SK-N-DZ (cell line): ENCODE results near the gene ANKMY1.

Experiments
- DNase-seq: peaks from one replicate; pipeline ENCODE4 v3.0.0-alpha.2; 2015; ENCODE audit warnings: low spot score

Gene ANKMY1

DNA sequence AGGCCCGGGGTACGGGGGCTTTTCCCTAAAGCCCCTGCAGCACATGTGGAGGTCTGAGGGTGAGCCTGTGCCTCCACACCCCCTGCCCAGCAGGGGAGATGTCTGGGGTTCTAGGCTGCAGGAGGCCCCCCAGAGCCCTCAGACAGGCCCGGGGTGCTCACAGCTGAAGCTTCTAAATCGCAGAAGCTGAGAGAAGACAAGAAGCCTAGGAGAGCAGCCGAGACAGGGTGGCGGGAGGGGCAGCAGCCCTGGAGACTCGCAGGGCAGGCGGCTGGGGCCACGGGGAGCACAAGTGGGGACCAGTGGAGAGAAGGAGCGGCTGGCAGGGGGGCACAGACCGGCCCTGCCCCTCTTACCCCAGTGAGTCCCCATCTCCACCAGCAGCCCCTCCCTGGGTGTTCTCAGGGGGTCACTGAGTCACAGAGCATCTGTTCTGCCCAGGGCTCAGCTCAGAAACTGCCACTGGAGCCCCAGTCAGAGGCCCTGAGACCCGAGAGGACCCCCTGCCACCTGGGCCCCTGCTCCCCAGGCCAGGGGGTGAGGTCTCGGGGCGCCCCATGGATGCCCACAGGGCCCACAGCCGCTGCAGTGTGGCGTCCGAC, 96.2 kb downstream of the ANKMY1 start:
- DNase-seq: no peak

DNA sequence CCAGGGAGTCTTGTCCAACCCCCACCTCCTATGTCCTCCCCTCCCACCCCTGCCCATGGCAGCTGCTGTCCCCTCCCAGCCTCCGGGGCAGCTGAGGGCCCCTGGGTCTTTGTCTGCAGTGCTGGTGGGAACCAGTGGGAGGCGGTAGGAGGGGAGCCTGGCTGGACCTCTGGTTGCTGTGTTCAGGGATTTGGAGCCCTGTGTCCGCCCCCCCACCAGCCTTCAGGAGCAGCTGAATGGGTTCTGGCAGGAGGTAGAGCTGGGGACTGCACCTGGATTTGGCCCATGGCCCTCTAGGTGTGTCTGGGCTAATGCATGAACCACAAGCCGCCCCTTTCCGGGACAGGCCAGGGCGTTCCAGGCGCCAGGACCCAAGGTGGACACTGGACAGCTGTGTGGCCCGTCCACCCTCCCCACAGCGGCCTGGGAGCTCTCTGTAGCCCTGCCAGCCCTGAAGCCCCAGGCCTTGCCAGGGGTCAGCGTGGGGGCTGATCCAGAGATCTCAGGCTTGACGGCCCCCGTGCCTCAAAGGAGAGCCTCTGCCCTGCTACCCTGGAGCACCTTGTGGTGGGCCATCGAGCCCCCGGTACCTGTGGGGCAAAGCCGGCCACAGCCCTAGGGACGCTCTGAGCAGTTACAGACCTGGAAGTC, 96.9 kb downstream of the ANKMY1 start:
- no peak for DNase-seq

DNA sequence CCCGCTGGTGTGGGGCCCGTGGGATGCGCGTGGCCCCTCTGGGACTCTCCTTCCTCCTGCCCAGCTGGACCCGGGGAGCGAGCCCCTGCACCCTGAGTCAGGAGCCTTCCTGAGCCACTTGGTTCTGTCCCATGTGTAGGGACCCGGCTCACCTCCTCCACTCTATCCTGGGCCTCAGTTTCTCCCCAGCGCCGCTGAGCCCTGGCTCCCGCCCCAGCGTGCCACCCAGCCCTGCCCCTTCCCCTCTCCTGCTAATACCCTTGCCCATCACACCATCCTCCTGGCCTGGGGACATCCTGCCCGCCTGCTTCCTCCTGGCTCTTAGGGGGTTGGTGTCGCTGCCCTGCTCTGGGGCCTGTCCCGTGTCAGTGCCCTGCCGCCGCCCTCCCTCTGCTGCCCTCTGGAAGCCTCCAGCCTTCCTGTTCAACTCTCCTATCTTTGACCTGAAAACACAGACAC, 97.5 kb downstream of the ANKMY1 start:
- no peak for DNase-seq

DNA sequence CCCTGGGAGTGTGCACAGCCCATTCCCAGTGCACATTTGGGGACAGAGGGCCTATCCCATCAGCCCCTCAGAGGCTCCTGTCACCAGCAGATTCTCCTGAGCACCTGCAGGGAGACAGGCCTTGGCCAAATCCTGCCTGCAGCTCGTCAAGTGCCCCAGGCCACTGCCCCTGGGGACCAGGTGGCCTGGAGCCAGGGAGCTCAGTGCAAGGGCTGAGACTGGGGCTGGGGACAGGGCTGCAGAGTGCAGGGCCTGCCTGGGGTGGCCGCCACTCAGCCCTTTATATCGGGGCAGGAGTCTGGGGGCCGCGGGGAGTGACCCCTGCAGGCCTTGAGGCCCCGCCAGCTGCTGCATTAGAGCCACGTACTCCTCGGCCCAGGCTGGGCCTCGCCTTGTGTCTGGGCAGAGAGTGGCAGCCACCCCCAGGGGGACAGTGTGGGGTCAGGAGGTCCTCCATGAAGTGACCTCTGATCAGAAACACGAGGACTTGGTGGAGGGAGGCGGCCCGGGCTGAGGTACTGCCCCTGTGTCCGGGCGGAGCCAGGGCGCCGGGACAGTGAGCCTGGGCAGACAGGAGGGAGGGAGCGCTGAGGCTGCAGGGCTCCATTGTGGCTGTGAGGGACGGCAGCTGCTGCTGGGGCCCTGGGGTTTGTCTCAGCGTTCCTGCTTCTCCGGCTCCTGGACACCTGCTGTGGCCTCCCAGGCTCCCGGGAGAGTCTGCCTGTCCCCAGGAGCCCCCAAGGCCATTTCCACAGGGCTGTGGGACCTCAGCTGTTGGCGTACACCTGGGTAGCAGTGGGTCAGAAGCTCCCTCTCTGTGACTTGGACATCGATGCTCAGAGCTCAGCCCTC, 98.2 kb downstream of the ANKMY1 start:
- peak; percentile 84 for DNase-seq

DNA sequence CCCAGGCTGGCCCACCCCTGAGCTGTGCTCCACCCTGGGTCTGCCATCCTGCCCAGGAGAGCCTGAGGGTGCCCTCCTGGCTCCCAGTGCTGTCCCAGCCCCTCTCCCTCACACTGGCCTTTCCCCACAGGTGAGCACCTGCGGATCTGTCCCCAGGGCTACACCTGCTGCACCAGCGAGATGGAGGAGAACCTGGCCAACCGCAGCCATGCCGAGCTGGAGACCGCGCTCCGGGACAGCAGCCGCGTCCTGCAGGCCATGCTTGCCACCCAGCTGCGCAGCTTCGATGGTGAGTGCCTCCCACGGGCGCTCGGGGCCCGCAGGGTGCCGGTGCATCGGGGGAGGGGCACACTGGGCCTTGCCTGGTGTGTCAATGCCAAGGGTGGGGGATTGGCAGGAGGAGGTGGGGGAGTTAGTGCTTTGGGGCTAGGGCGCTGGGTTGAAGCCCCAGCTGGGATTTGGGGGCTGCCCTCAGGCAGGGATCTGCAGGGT, 98.8 kb downstream of the ANKMY1 start:
- no peak for DNase-seq

DNA sequence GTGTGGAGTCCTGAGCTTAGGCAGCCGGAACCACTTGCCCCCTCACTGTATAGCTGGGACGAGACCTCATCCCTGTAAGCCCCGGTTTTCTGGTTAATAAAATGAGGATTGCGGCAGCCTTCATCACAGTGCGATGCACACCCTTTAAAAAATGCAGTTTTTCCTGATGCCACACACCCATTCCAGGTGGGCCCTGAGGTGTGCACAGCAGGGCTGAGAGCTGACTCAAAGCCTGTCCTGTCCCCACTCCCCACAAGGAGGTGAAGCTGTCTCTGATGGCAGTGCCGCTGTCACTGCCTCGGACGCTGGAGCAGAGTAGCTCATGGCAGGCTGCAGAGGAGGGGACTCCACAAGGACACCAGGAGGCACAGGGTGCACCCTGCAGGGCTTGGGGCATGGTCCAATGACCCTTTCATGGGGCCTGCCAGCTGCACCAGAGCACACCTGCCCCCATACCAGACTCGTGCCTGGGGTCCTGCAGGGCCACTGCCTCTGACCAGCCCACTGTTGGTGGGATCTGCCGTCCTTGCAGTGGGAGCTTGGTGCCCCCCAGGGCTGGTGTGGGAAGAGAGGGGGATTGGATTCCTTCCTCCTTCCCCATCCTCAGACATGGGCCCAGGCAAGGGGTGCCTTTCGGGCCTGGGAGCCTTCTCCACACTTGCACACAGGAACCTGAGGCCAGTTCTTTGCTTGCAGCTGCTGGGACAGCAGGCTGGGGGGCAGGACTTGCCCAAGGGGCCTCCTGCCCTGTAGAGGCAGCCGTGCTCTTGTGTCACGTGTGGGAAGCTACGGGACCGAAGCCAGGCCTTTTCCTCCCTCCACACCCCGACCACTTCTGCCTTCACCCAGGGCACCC, 99.5 kb downstream of the ANKMY1 start:
- DNase-seq: peak; percentile 41

DNA sequence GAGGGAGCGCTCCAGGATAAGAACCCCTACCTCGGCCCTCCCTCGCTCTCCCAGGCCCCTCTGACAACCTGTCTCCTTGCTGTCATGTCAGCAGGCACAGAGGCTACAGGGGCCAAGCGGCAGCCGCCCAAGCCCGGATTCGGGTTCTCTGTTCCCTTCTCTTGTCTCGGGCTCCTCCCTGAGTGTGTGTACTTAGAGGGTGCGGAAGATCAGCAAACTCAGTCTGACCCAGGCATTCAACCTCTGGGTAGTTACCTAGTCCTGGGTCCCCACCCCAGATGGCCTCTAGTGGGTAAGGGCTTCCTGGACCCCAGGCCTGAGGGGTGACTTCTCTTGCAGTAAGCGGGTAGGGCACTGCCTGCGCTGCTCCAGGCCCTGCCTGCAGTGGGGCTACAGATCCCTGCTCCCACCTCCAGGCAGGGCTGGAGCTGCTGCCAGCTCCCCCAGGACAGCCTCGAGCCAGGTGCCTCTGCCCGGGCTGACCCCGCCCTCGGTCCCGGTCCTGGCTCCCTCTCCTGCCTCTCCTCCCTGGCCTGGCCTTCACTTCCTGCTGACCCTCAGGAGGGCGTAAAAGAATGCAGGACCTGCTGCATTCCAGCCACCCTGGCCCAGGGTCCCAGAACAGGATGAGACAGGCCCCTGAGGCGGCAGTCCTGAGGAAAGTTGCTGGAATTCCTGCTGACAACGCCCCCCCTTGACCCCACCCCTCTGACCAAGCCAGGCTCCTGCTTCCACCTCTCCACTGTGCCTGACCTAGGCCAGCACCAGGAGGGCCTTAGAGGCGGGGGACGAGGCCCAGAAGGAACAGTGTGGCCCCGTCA, 100.4 kb downstream of the ANKMY1 start:
- DNase-seq: no peak

DNA sequence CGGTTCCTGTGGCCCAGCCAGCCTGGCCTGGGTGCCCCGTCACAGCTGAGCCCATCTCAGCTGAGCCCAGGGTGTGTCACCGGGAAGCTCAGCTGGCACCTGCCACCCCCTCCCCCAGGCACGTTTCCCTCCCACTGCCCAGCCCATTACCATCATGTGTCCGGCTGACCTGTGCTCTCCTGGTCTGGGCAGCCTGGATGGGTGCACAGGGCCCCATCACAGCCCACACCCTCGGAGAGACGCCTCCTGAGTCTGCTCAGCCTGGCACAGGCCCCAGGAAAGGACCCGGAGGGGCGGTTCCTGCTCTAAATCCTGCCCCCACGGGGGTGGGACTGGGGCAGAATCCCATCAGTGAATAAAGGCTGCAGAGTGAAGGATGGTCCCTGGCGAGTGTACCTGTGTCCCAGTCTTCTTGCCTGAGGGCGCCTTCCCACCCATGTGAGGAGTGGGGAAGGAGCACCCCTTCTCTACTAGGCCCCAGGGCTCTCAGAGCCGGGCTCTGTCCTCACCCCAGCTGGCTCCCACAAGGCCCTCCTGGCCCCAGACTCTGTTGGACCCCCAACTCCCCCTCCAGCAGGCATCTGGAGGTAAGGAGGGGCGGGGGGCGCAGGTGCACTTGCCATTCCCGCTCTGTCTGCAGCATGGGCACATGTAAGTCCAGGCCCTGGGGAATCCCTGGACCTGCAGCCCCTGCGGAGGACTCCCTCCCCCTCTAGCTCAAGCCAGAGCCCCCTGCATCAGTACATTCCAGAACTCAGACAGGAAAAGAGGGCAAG, 101.2 kb downstream of the ANKMY1 start:
- no peak for DNase-seq

DNA sequence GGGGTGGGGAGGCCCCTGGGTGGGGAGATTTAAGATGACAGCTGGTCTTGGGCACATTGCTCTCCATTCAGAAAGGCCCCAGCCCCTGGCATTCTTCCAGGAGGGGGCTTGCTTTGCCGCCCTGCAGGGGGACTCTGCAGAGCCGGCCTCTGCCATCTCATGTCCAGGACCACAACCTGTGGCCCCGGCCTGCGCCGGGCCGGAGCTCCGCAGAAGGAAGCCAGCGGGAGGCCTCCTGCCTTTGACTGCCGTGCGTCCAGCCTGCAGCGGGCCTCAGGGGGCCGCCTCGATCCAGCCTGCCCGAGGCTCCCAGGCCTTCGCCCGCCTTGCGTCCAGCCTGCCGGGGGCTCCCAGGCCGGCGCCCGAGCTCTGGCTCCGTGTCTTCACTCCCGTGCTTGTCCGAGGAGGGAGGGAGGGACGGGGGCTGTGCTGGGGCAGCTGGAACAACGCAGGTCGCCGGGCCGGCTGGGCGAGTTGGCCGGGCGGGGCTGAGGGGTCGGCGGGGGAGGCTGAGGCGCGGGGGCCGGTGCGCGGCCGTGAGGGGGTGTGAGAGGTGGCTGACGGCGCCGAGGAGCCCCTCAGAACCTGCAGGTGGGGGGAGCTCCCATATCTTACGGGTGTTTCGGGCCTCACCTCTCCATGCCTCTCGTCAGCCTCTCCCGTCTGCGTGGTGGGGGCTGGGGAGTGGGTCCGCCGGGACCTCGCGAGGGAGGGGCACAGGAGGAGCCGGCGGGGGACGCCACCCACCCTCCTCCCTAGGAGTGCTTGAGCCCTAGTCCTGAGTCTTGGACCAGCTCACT, 101.9 kb downstream of the ANKMY1 start:
- DNase-seq: no peak

DNA sequence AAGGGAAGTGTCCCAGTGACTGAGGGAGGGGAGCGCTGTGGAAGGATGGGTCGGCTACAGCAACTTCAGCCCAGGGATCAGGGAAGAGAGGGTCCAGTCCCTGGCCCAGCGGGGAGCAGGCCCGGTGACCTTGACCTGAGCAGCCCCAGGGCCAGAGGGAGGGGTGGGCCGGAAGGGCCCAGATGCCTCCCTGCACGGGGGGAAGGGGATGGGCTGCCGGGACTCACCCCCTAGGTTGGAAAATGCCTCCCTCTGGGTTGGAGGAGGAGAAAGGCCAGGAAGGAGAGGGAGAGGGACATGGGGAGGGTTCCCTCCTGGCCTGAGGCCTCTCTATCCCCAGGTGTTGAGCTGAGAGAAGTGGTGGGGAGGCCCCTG, 102.5 kb downstream of the ANKMY1 start:
- no peak for DNase-seq

DNA sequence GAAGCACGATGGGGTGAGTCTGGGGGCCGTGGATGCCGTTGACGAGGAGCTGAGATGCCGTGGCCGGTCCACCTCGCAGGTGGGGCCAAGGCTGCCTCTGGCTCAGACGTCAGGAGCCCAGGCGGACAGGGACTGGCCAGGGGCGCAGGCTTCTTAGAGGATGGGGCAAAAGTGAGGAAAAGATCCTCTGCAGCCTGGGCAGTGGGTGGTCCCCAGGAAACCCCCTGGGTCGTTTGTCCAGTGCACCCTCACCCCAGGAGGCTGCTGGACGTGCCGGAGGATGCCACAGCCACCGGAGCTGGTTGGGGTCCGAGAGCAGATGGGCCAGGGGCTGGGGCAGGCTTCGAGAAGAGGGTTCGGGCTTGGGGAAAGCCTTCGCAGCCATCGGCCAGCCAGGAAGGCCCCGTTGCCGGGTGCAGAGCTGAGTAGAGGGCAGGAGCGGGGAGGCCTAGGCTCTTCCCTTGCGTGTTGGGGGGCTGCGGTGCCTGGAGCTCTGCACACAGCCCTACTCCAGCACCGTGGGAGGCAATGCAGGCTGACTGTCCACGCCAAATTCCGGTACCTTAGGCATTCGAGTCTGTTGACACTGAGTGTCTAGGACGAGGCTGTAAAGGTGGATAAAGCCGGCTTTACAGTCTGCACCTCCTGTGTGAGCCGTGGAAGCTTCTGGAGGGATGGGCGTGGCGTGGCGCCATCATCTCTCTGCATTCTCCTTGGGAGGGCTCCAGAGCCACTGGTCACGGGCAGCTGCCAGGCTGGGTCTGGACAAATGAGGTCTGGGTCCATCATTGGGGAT, 103.5 kb downstream of the ANKMY1 start:
- DNase-seq: no peak

DNA sequence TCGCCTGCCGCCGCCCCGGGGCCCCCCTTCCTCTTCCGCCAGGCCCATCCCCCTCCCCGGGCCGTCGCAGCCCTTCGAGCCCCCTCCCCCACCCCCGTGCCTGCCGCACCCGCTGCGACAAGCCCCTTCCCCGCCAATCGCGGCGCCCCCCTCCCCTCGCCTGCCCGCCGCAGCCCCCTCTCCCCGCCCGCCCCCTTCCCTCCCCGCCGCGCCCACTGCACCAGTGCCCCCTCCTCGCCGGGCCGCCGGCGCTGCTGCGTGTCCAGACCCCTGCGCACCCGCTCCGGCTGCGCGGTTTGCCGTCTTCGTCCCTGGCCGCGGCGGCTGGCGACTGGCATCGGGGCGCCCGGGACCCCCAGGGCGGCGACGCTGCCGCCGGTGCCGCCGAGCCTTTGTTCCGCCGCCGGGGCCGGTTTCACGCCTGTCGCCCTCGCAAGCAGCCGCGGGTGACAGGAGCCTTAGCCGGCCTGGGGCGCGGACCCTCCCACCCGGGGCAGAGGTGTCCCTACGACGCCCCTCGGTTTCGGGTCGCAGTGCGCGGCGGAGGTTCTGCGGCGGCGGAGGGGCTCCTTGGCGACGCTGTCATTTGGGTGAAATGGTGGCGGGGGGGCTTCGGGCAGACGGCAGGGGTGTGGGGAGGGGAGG, 104.2 kb downstream of the ANKMY1 start:
- DNase-seq: no peak

DNA sequence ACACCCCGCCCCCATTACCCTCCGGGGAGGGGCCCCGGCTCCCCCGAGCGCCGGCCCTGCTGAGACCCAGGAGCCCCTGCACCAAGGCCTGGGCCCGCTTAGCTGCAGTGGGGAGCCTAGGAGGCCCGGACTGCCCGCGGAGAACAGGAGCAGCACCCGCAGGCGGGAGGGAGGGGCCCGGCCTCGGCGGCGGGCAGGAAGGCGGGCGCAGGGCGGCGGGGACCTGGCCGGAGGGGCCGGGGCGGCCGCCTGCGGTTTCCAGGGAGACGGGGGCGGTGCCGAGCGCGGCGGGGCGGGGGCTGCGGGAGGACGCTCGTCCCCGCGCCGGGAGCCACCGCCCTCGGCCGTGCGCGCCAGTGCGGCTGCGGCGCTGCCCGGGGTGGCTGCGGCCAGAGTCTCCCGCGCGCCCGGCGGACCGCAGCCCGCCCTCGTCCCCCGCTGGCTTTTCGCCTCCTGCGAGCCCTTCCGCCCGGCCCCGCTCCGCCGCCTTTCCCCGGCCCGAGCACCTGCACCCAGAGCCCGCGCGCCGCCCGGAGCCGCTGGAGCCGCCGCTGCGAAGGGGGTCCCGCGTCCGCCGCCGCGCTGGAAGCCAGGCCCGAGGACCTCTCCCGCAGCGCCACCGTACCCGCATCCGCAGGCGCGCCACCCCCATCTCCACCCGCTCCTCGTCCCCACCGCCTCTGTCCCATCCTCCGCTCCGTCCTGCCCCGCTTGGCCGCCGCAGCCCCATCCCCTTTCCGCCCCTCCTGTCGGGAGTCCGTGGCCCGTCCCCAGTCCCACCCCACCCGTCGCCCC, 105.1 kb downstream of the ANKMY1 start:
- peak; percentile 70 for DNase-seq

DNA sequence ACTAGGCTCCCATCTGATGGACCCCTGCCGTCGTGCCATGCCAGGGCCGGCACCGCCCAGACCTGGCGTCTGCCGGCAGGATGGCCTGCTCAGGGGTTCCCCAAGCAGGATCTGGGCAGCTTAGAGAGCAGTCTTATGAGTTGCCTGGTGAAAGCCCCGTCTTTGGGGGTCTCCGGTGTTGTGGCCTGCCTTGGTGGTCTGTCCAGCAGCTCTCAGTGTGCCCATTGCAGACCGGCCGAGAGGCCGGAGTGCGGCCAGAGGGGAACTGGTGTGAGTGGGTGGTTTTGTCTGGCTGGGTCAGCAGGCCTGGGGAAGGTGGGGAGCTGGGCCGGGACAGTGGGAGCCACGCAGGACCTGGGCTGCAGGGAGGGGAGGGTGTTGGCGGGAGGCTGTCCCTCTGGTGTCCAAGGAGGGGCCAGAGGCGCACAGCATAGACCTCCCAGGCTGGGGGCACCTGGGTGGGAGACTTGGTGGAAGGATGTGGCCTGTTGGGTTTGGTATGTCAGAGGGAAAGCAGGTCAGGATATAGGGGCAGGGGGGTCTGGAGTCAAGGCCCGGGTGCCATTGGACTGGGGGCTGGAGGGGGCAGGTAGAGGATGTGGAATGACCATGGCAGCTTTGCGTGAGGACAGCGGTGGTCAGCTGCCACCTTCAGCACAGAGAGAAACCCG, 105.9 kb downstream of the ANKMY1 start:
- DNase-seq: no peak

DNA sequence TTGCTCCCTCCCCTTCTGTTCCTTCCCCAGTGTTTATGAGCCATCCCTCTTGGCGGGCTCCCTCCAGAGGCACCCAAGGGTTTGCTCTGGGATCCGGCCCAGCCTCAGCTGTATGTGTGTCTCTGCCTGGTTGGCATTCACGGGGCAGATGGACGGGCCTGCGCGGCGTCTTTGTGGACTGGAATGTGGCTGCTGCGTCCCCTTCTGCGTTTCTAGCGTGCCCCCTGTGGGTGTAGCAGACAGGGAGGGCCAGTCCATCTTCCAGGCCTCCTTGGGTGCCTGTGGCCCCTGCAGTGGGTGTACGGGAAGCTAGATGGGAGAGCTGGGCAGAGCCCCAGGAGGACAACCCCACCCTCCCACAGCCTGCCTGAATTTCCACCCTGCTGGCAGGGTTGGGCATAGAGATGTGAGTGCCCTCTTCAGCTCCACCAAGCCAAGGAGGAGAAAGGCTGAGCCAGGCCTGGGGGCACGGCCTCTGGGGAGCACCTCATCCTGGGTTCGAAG, 106.6 kb downstream of the ANKMY1 start:
- no peak for DNase-seq

DNA sequence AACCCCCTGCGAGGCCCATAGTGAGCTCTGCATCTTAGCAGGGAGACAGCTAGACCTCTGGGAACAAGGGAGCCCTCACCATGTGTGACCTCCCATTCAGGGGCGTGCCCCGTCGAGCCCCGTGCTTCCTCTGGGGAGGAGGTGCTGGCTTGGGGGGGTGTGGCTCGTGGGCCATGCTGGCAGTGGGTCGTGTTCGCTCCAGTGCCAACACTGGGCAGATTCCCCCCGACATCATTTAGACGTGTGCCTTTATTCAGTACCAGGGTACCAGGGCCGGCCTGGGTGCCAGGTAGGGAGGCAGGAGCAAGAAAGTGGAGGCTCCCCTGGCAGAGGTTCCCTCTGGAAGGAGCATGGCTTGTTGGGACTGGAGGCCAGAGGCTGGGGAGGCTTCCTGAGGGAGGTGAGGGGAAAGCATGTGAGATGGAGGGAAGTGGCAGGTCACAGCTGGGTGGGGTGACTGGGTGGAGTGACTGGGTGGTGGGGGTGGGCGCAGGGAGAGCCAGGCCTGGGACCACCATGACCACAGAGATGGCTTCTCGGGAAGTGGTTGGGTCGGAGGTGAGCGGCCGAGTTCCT, 107.2 kb downstream of the ANKMY1 start:
- DNase-seq: no peak
